HS-27A (cell line): ENCODE data around the gene BTNL8.

Experiments used
- DNase-seq: peaks from one replicate; pipeline ENCODE4 v3.0.0-alpha.2; 2012; ENCODE audit warnings: low read depth, missing footprints

The BTNL8 gene

DNA sequence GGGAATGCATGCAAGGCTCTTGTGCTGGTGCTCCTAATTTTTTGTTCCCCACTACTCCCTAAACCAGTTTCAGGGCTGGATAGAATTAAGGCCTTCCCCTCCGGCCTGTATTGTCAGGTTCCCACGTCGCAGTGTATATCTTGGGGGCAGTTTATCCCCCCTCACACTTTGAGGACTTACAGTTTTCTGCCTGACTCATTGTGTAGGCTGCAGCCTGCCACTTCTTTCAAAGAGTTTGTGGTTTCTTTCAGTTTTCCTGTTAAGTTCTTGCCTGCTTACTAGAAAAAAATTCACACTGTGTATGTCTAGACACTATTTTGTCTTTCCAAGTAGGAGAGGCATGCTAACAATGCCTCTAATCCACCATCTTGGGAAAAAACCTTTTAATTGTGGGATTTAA, 61.2 kb downstream of the BTNL8 start:
- DNase-seq: no peak

DNA sequence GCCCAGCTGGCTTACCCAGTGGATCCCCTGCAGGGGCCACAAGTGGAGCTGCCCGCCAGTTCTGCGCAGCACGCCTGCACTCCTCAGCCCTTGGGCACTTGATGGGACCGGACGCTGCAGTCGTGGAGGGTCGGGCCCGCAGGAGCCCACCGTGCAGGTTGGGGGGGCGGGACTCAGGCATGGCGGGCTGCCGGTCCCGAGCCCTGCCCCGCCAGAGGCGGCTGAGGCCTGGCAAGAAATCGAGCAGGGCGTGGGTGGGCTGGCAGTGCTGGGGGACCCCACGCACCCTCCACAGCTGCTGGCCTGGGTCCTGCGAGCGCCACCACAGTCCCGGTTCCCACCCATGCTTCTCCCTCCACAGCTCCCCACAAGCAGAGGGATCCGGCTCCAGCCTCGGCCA, 70.4 kb downstream of the BTNL8 start:
- DNase-seq: no peak

DNA sequence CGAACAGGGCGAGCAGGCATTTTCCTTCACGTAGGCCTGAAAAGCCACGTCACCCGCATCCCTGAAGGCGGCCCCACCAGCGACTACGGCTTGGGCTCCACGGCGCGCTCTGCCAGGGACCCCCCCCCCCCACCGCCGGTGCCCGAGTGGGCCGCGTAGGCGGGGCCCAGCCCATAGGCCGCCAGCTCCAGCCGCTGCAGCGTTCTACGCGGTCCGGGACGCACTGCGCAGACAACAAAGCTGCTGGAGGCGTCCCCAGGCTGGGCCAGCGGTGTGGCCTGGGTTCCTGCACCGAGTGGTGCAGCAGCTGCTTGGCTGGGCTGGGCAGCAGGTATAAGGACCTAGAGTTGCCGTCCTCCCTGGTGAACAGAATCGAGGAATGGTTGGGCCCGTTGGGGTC, 71.4 kb downstream of the BTNL8 start:
- no peak for DNase-seq

- no peak for DNase-seq
These were observed 71.9 kb downstream of the BTNL8 start for GRCh38 chr5:180970875-180971274.

- DNase-seq: no peak
These were observed 75.8 kb downstream of the BTNL8 start for GRCh38 chr5:180974612-180975315.

- no peak for DNase-seq
These were observed 76.4 kb downstream of the BTNL8 start for GRCh38 chr5:180975338-180975737.

- DNase-seq: no peak
These were observed 77.6 kb downstream of the BTNL8 start for GRCh38 chr5:180976518-180976917.

GRCh38 chr5:180977852-180978251, 78.9 kb downstream of the BTNL8 start:
- no peak for DNase-seq

DNA sequence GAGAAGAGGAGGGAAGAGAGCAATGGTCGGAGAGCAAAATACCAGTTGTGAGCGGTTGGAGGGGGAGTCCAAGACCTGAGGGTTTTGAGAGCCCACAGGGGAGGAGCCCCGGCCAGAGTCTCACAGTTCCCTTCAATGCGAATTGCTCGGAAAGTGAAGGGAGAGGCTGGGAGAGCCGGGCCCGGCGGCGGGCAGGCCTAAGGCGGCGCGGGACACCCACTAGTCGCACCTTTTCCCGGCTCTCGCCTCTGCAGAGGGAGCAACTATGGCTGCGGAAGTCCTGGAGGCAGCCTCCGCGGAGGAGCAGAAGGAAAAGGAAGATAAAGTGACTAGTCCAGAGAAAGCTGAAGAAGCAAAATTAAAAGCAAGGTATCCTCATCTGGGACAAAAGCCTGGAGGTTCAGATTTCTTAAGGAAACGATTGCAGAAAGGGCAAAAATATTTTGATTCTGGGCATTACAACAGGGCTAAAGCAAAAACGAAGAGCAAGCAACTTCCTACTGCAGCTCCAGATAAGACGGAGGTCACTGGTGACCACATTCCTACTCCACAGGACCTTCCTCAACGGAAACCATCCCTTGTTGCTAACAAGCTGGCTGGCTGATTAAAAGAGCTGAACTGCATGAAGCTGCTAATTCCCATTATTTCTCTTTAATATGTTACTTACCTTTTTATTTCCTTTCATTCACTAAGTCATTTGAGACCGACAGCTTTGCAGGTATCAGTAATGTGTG, 83.2 kb downstream of the BTNL8 start:
- DNase-seq: no peak

DNA sequence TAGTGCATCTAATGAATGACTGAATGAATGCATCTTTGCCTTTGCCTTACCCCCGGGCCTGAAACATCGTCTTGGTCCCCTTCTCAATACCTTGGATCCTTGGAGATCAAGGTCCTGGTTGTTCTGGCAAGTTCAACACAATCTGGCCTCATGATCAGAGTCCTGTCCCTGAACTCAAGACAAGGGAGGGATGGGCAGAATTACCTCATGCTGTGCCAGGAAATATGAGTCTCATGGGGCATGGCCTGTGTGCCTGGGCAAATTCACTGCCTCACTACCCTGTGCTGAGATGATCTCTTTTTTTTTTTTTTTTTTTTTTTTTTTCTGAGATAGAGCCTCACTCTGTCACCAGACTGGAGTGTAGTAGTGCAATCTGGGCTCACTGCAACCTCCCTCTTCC, 89.1 kb downstream of the BTNL8 start:
- no peak for DNase-seq

DNA sequence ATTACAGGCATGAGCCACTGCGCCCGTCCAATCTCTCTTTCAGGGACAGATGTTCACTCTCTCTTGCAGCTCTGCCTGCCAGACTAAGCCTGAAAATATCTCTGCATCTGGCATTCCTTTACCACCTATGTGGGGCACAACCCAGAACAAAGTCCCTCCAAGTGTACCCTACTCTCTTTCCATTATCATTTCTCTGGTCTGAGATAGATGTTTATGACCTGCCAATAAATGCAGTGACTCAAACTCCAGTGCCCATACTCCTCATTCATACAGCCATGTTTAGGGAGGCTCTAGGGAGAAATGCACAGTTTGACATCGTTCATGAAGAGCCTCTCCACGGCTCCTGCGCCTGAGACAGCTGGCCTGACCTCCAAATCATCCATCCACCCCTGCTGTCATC, 89.6 kb downstream of the BTNL8 start, which contains the start of gene BTNL3:
BTNL3 (plus strand) TSS at position 255 of the 400 bp plus-strand sequence. CDS start 183 bp downstream, outside the sequence.
- DNase-seq: no peak

DNA sequence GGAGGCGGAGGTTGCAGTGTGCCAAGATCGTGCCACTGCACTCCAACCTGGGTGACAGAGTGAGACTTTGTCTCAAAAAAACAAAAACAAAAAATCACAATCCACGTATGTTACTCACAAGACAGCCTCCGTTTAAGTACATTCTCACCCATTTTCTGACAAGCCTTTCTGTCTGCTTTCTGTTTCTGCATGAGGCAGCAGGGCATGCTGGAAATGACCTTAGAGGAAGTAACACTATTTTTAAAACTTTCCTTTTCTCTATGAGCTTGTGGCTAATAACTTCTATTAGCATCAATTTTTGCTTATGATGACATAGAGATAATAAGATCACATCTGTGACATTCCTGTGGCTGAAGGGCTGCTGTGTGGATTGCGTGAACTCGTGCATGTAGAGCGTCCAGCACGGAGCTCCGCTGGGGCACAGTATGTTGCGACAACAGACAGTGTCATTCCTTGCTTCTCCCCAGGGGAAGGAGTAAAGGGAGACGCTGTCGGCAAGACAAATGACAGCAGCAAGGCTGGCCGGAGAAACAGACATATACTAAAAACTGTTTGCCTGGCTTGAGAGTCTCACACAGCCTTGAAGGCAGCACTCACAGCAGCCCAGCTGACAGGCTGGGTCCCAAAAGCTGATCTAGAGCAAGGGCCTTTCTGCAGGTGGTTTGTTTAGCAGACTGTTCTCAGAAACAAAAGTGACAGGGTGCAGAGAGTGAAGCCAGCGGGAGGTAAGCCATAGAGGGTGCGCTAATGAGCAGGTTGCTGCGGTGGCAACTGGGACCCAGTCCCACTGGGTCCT, 91.3 kb downstream of the BTNL8 start:
- DNase-seq: no peak

DNA sequence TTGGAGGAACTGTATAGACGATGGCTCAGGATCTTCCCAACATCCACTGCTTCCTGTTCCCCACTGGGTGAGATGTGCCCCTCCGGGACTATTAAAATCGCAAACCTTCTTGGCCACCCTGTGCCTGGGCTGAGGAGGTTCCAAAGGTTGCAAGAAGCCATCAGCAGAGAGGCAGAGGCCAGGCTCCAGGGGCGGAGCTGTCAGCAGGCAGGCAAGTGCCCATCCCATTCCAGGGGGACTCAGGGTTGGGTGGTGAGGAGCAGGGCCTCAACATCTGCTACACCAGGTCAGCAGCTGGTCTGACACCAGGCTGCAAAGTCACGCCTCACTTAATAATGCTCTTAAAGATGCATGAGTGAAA, 91.9 kb downstream of the BTNL8 start:
- no peak for DNase-seq
